GM21526 (cell line): ENCODE results near the gene TUBAL3.
"Not testable (repeated sequence)": the region's sequence is repeated elsewhere in the genome, so short reads cannot be mapped to it uniquely, and the experiment has no call there.

Source experiments
- ATAC-seq: cut with Tn5 transposase; IDR thresholded peaks from one replicate; pipeline ENCODE4 v1.9.1; 2021; ENCODE audit warnings: moderate library complexity; ENCODE audit not compliant: unreplicated experiment, low FRiP score

Gene TUBAL3

GRCh38 chr10:5381187-5381586, 23.4 kb downstream of the TUBAL3 start:
- no peak for ATAC-seq

- not testable (repeated sequence) for ATAC-seq
Measured at GRCh38 chr10:5380395-5380794, 24.2 kb downstream of the TUBAL3 start.

GRCh38 chr10:5379202-5379601, 25.4 kb downstream of the TUBAL3 start:
- not testable (repeated sequence) for ATAC-seq

- ATAC-seq = no peak
Measured at GRCh38 chr10:5376450-5376849, 28.2 kb downstream of the TUBAL3 start.

- ATAC-seq = no peak
Measured at GRCh38 chr10:5373891-5374611, 30.6 kb downstream of the TUBAL3 start.

- ATAC-seq = no peak
Measured at GRCh38 chr10:5373307-5373706, 31.3 kb downstream of the TUBAL3 start.

- ATAC-seq = no peak
Measured at GRCh38 chr10:5370493-5371352, 33.9 kb downstream of the TUBAL3 start.

GRCh38 chr10:5369362-5370158, 35.1 kb downstream of the TUBAL3 start:
- ATAC-seq = no peak

GRCh38 chr10:5365928-5366327, 38.7 kb downstream of the TUBAL3 start:
- no peak for ATAC-seq

GRCh38 chr10:5364890-5365338, 39.7 kb downstream of the TUBAL3 start, which contains the start of gene UCN3:
UCN3 (plus strand) TSS chr10:5364966; CDS start chr10:5373721, 8,755 bp downstream.
- no peak for ATAC-seq

GRCh38 chr10:5364374-5364773, 40.3 kb downstream of the TUBAL3 start:
- no peak for ATAC-seq

GRCh38 chr10:5362873-5363272, 41.8 kb downstream of the TUBAL3 start:
- ATAC-seq = no peak

GRCh38 chr10:5361966-5362365, 42.7 kb downstream of the TUBAL3 start:
- no peak for ATAC-seq

- ATAC-seq = no peak
Measured at GRCh38 chr10:5360318-5360915, 44.2 kb downstream of the TUBAL3 start.

- no peak for ATAC-seq
Measured at GRCh38 chr10:5356302-5356763, 48.3 kb downstream of the TUBAL3 start.

GRCh38 chr10:5355594-5356301, 48.9 kb downstream of the TUBAL3 start:
- no peak for ATAC-seq

- no peak for ATAC-seq
Measured at GRCh38 chr10:5354068-5354467, 50.6 kb downstream of the TUBAL3 start.

GRCh38 chr10:5349362-5349761, 55.3 kb downstream of the TUBAL3 start:
- no peak for ATAC-seq

GRCh38 chr10:5346881-5347280, 57.7 kb downstream of the TUBAL3 start:
- ATAC-seq = no peak

GRCh38 chr10:5344746-5345145, 59.9 kb downstream of the TUBAL3 start:
- ATAC-seq = no peak
